NCI-H1048 (cell line): ENCODE results near the gene CPA4.

Source experiments
- DNase-seq: peaks from one replicate; lab custom pipeline; 2025; lab: John Stamatoyannopoulos, UW

CPA4 gene

GRCh38 chr7:130364451-130364850, 71.5 kb downstream of the CPA4 start:
- no peak for DNase-seq

GRCh38 chr7:130365088-130365487, 72.1 kb downstream of the CPA4 start:
- DNase-seq = no peak

GRCh38 chr7:130365511-130366441, 72.8 kb downstream of the CPA4 start:
- DNase-seq = no peak

GRCh38 chr7:130366564-130366963, 73.6 kb downstream of the CPA4 start:
- no peak for DNase-seq

GRCh38 chr7:130367088-130367755, 74.3 kb downstream of the CPA4 start:
- no peak for DNase-seq

GRCh38 chr7:130367836-130368746, 75.1 kb downstream of the CPA4 start:
- DNase-seq = no peak

- DNase-seq = no peak
Measured at GRCh38 chr7:130369110-130369711, 76.2 kb downstream of the CPA4 start.

GRCh38 chr7:130369831-130370550, 77.0 kb downstream of the CPA4 start:
- DNase-seq = no peak

GRCh38 chr7:130371046-130371445, 78.1 kb downstream of the CPA4 start:
- no peak for DNase-seq

- no peak for DNase-seq
Measured at GRCh38 chr7:130372402-130373165, 79.6 kb downstream of the CPA4 start.
